NCI-H2107 (cell line): ENCODE data around the gene NRP1.
"Not testable (repeated sequence)": the region's sequence is repeated elsewhere in the genome, so short reads cannot be mapped to it uniquely, and the experiment has no call there.

Experiments used
- DNase-seq: peaks from one replicate; lab custom pipeline; 2025; lab: John Stamatoyannopoulos, UW

NRP1 gene

GRCh38 chr10:33334153-33334804 is at the start of gene NRP1:
Gene NRP1, minus strand, starts transcription at chr10:33334667. Its CDS starts 285 bp downstream, at chr10:33334382.
- DNase-seq, result no peak

GRCh38 chr10:33384201-33384600 is 49.7 kb upstream of the NRP1 start:
- DNase-seq, result not testable (repeated sequence)

GRCh38 chr10:33382921-33383713 is 48.6 kb upstream of the NRP1 start:
- no peak for DNase-seq

GRCh38 chr10:33382216-33382600 is 47.7 kb upstream of the NRP1 start:
- DNase-seq, result no peak

- no peak for DNase-seq
Measured at GRCh38 chr10:33381451-33382215, 47.2 kb upstream of the NRP1 start.

- DNase-seq, result no peak
Measured at GRCh38 chr10:33377658-33378025, 43.2 kb upstream of the NRP1 start.

- DNase-seq, result no peak
Measured at GRCh38 chr10:33376976-33377657, 42.6 kb upstream of the NRP1 start.

- DNase-seq, result no peak
Measured at GRCh38 chr10:33376476-33376875, 42.0 kb upstream of the NRP1 start.

- DNase-seq, result no peak
Measured at GRCh38 chr10:33373263-33373662, 38.8 kb upstream of the NRP1 start.

- DNase-seq, result no peak
Measured at GRCh38 chr10:33371234-33371633, 36.8 kb upstream of the NRP1 start.

- no peak for DNase-seq
Measured at GRCh38 chr10:33370434-33370930, 36.0 kb upstream of the NRP1 start.

- DNase-seq, result no peak
Measured at GRCh38 chr10:33368086-33368485, 33.6 kb upstream of the NRP1 start.

GRCh38 chr10:33365871-33366411 is 31.5 kb upstream of the NRP1 start:
- DNase-seq, result no peak

- no peak for DNase-seq
Measured at GRCh38 chr10:33365301-33365700, 30.8 kb upstream of the NRP1 start.

GRCh38 chr10:33363106-33363505 is 28.6 kb upstream of the NRP1 start:
- no peak for DNase-seq

GRCh38 chr10:33358016-33358415 is 23.5 kb upstream of the NRP1 start:
- no peak for DNase-seq

- no peak for DNase-seq
Measured at GRCh38 chr10:33355274-33355673, 20.8 kb upstream of the NRP1 start.

GRCh38 chr10:33353853-33354252 is 19.4 kb upstream of the NRP1 start:
- no peak for DNase-seq

GRCh38 chr10:33353334-33353733 is 18.9 kb upstream of the NRP1 start:
- no peak for DNase-seq

GRCh38 chr10:33352615-33353014 is 18.1 kb upstream of the NRP1 start:
- DNase-seq, result no peak

- no peak for DNase-seq
Measured at GRCh38 chr10:33352175-33352574, 17.7 kb upstream of the NRP1 start.

GRCh38 chr10:33350041-33350440 is 15.6 kb upstream of the NRP1 start:
- DNase-seq, result no peak
